Effector CD8-positive, alpha-beta T cell (primary cell): ENCODE measurements around the gene PRF1.
"Not testable (repeated sequence)": the region's sequence is repeated elsewhere in the genome, so short reads cannot be mapped to it uniquely, and the experiment has no call there.

Experiments
- DNase-seq: peaks from one replicate; lab custom pipeline; 2025; lab: John Stamatoyannopoulos, UW
- total RNA-seq, 4 experiments: gene quantifications; one replicate each; lab custom pipeline; 2026; lab: John Stamatoyannopoulos, UW

PRF1 gene
- total RNA-seq = 31.4 to 334 (median 251) reads per million in 4 experiments

DNA sequence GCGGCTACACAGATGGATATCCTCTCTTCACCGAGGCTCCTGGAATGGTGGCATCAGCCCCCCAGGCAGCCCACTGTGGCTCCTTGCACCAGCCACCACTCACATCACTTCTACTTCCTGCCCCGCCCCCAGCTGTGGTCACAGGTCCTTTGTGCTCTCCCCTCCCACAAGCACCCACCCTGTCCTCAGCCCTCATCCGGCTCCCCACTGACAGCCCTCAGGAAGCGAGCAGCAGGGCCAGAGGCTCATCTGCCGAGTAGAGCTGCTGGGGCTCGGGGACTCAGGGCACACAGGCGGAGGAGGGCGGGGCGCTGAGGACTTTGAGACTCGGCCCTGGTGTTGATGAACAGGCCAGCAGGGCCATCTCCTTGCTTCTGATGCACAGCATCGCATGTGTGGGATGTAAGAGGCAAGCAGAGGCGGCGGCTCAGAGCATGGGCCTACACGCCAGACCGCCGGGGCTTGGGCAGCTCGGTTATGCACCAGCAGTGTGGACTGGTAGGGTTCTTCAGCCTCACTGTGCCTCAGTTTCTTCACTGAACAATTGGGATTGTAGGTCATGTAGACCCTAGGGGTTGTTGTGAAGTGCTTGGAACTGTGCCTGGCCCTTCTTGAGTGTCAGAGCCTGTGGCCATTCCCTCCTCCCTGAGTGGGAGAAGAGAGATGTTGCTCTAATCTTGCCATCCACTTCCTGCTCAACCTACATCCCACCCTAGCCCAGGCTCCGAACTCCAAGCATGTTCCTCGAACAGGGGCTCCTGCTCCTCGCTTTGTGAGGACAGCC, at the start of gene PRF1:
Gene PRF1, minus strand, starts transcription at position 77 of the 784 bp plus-strand sequence. CDS start 1,839 bp downstream, outside the sequence.
- DNase-seq = peak; percentile 58

DNA sequence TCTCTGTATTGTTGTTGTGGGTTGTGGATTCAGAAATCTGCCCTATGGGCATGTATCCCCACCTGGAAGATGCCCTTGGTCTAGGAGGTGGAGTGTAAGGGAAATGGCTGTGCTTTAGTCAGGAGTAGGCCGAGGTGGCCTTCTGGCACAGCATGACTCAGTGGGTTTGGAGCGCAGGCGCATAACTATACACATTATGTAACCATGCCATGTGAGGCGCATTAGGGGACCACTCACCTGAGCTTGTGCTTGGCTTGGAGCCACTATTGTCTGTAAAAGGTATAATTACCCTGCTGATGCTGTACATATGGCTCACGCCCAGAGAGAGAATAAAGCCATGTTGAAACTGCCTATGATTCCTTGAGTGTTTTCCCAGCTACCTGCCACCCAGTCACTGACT, 49.1 kb upstream of the PRF1 start:
- DNase-seq = no peak

DNA sequence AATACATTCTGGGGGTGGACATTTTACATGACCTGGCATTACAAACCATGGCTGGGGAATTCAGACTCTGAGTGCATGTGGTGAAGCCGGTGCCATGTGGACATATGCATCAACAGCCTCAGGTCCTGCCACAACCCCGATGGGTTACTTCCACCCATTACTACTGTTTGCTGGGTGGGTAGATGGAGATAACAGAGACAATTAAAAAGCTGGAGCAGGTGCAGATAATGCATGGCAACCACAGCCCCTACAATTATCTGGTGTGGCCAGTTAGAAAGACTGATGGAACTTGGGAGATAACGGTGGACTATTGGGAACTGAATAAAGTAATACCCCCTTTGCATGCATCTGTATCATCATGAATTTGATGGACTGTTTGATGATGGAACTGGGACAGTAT, 48.2 kb upstream of the PRF1 start:
- DNase-seq = no peak

DNA sequence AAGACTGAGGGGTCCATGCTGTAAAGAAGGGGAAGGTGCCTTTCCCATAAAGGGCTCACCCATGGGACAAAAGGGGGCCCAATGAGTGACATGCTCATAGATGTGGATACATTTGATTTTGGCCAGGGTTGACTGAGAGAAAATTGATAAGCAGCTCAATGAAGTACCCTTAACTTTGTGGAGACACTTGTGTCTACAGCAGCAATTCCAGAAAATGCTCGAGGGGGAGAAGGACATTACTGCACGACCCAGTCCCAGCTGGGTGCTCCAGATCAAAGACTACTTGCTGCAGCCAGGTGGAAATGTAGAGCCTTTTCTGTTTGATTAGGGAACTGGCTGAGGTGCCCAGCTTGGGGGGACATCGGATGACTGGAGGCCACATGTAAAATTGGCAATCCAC, 47.6 kb upstream of the PRF1 start:
- no peak for DNase-seq

DNA sequence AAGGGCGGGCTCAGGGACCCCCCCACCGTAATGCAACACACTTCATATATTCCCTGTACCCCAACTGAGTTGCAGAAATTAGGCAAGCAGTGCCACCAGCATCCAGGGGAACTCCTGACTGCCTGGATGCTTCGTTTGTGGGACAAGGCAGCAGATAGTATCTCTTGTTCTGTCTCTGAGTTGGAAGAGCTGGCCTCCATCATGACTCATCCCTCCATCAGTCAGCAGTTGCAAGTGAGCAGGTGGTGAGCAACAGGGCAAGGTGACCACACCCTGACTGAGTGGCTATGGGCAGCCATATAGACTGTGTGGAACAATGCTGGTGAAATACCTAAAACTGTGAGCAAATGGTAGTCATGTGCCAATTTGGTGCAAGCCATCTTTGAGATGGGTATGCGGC, 47.0 kb upstream of the PRF1 start:
- DNase-seq = no peak

DNA sequence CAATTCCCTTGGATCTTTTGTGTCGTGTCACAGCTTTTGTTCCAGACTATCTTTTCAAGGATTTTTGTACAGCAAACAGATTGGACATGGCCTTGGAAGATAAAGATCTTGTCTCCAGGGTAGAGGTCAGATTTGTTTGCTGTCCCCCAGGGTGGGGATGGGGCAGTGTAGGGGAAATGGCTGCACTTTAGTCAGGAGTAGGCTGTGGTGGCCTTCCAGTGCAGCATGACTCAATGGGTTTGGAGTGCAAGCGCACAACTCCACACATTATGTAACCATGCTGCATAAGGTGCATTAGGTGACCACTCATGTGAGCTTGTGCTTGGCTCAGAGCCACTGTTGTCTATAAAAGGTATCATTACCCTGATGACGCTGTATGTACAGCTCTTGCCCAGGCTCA, 45.9 kb upstream of the PRF1 start:
- no peak for DNase-seq

DNA sequence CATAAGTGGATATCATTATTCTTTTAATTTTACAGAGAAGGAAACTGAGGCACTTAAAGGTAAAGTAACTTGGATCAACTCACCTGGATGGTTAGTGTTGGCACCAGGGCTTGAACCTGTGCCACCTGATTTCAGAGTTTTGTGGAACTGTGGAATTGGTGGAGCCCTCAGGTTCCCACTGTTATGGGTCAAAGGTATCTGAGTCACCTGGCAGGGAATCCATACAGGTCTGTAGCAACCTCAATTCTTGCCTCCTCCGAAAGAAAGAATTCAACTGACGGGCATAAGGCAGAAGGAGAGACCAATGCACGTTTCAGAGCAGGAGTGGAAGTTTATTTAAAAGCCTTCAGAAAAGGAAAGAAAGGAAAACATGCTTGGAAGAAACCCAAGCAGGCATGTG, 44.5 kb upstream of the PRF1 start:
- no peak for DNase-seq

DNA sequence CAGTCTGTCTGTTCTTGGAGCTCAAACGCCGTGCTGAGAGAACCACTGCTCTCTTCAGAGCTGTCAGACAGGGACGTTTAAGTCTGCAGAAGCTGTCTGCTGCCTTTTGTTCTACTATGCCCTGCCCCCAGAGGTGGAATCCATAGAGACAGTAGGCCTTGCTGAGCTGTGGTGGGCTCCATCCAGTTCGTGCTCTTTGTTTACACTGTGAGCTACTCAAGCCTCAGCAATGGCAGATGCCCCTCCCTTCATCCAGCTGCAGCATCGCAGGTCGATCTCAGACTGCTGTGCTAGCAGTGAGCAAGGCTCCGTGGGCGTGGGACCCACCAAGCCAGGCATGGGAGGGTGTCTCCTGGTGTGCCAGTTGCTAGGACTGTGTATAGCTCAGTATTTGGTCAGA, 42.4 kb upstream of the PRF1 start:
- not testable (repeated sequence) for DNase-seq

DNA sequence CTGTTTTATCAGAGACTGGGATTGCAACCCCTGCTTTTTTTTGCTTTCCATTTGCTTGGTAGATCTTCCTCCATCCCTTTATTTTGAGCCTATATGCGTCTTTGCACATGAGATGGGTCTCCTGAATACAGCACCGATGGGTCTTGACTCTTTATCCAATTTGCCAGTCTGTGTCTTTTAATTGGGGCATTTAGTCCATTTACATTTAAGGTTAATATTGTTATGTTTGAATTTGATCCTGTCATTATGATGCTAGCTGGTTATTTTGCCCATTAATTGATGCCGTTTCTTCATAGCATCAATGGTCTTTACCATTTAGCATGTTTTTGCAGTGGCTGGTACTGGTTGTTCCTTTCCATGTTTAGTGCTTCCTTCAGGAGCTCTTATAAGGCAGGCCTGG, 40.7 kb upstream of the PRF1 start:
- not testable (repeated sequence) for DNase-seq

DNA sequence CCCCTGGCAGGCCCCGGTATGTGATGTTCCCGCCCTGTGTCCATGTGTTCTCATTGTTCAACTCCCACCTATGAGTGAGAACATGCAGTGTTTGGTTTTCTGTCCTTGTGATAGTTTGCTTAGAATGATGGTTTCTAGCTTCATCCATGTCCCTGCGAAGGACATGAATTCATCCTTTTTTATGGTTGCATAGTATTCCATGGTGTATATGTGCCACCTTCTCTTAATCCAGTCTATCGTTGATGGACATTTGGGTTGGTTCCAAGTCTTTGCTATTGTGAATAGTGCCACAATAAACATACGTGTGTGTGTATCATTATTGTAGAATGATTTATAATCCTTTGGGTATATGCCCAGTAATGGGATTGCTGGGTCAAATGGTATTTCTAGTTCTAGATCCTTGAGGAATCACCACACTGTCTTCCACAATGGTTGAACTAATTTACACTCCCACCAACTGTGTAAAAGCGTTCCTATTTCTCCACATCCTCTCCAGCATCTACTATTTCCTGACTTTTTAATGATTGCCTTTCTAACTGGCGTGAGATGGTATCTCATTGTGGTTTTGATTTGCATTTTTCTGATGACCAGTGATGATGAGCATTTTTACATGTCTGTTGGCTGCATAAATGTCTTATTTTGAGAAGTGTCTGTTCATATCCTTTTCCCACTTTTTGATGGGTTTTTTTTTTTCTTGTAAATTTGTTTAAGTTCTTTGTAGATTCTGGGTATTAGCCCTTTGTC, 37.3 kb upstream of the PRF1 start:
- DNase-seq = not testable (repeated sequence)

DNA sequence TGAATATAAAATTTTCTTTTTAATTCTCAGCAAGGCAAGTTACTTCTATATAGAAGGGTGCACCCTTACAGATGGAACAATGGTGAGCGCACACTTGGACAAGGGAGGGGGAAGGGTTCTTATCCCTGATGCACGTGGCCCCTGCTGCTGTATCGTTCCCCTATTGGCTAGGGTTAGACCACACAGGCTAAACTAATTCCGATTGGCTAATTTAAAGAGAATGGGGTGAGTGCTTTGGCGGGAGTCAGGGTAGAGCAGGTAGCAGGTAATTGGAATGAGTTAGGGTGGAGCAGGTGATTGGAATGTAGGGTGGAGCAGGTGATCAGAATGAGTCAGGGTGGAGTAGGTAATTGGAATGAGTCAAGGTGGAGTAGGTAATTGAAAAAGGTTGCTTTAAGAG, 32.0 kb upstream of the PRF1 start:
- DNase-seq = not testable (repeated sequence)

DNA sequence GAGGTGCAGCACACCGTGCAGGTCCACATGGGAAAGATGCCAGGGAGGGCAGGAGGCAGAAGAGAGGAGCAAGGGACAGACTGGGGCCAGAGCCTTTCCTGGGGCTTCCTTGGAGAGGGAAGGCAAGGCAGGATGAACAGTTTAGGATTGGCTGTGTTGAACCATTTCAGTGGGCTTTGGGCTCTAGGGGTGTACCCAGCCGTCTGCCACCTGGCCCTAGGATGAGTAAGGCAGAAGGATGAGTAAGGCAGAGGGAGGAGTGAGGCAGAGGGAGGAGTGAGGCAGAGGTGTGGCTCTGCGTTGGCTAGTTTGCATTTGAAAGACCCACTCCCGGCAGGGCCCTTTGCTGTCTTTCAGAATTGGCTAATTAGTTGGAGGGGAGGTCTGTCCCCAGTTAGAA, 31.5 kb upstream of the PRF1 start:
- no peak for DNase-seq

DNA sequence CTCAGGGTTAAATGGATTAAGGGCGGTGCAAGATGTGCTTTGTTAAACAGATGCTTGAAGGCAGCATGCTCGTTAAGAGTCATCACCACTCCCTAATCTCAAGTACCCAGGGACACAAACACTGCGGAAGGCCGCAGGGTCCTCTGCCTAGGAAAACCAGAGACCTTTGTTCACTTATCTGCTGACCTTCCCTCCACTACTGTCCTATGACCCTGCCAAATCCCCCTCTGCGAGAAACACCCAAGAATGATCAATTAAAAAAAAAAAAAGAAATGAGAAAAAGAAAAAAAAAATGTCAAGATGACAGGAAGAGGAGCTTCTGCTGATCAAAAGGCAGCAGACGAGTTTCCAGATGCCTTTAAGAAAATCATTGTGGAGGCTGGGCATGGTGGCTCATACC, 29.2 kb upstream of the PRF1 start:
- not testable (repeated sequence) for DNase-seq

DNA sequence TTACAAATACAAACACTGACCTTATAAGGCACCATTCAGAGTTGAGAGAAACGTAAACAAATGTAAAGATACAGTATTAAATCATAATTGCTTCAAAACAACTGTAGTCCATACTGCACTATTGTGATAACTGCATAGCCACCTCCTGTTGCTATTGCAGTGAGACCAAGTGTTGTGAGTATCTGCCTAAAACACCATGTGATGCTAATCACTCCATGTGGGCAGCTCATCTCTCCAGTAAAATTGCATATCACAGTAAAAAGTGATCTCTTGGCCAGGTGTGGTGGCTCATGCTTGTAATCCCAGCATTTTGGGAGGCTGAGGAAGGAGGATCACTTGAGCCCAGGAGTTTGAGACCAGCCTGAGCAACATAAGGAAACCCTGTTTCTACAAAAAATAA, 26.8 kb upstream of the PRF1 start:
- no peak for DNase-seq

DNA sequence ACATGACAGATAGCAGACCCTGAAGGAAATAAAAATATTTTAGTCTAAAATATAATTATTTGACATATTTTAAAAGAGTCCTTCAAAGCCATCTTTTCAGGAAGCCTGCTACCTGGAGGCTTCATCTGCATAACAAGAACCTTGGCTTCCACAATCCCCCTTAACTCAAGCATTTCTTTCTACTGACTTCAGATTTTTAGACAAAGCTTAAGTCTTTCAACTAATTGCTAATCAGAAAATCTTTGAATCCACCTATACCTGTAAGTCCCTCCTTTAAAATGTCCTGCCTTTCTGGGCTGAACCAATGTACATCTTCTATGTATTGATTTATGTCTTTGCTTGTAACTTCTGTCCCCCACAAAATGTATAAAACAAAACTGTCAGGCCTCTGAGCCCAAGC, 23.5 kb upstream of the PRF1 start:
- no peak for DNase-seq

DNA sequence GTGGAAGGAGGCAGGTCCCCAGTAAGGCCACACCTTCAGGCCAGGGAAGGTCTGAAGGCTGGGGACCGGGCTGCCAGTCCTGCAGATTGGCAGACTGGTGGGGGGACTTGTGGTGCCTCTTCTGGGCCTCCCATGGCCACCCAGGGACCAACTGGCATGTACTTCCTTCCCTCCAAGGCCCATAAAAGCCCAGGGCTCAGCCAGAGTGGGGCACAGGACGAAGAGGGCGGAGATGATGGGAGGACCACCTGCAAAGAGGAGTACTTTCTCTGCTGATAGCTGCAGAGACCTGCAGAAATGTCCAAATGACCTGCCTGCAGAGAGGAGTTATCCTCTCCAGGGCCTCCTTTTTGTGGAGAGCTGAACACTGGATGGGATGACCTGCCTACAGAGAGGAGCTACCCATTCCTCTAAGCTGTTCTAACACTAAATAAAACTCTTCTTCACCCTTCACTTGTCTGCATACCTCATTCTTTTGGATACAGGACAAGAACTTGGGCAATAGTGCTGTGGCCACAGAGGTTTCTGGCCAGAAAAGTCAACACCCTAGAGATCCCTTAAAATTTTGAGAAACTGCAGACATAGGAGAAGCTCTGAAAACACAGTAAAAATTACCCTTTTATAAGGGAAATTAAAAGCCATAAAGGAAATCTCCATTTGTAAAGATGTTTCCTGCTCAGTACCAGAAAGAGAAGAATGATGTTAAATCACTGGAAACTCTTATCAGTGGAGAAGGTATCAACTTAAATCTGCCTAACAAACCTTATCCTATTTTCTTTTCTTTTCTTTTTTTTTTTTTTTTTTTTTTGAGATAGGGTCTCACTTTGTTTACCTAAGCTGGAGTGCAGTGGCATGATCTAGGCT, 20.7 kb upstream of the PRF1 start:
- DNase-seq = no peak

DNA sequence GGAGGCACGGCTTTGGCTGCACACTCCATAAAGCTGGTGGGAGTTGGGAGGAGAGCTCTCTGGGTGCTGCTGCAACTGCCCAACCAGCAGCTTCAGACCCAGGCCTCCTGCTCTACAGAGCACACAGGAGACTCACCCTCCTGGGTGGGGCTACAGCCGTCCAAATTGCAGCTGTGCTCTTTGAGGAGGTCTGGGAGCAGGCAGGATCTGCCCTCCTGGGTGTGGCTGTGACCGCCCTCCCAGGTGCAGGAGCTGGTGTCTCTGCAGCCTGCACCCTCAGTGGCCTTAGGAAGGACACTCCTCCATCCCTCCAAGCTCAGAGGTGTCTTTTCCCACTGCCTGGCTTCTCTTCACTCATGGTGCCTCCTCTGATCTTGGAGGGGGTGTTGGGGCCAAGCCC, 20.0 kb upstream of the PRF1 start:
- DNase-seq = no peak

DNA sequence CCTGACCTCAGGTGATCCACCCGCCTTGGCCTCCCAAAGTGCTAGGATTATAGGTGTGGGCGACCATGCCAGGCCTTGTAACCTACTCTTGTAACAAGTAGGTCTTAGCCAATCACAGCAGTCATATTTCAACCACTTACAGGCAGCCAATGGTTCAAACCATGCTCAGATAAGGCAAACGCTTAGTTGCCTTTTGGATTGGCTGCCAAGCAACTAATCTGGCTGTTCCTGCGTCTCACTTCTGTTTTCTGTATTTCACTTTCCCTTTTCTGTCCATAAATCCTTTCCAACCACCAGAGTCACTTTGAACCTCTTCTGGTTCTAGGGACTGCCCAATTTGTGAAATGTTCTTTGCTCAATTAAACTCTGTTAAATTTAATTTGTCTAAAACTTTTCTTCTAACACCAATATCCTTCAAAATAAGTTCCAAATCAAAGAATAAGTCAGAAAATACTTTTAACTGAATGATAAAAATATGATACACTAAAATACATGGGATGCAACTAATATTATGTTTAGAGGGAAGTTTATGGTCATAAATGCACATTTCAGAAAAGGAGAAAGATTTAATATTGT, 19.1 kb upstream of the PRF1 start:
- DNase-seq = no peak

DNA sequence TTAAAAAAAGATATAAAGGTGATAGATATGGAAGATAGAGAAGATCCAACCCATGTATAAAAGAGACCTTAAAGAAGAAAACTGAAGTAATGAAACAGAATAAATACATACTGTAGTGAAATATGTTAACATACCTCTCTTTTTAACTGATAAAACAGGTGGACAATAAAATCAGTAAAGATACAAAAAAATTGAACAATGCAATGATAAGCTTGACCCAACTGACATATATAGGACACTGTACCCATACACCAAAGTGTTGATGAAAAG, 17.4 kb upstream of the PRF1 start:
- no peak for DNase-seq

DNA sequence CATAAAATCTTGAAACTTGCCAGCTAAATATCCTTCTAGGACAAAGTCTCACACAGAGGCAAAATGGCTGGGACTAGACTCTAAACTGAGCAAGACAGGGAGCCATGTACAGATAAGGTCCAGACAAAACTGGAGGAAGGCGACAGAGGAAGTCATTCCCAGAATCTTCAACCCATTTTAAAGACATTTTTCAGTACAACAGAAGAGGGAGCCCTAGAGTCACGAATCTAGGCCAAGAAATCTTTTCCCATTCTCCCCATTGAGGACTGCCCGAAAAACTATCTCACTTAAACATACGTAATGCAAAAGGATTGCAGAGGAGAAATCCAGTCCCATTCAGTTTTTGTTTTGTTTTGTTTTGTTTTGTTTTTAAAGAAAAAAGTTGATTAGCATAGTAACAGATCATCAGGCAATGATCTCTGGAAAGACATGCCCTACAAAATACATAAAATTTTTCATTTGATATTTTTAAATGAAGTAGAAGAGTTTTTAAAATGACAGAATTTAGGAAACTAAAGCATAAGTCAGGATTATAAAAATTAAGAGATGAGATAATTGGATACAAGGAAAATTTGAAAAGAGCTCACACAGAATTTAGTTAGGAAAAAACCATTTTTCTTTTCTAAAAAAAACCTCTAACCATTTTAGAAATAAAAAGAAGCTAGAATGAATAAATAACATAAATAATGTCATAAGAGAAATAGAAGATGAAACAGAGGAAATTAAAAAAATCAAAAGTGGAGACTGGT, 16.9 kb upstream of the PRF1 start:
- no peak for DNase-seq

DNA sequence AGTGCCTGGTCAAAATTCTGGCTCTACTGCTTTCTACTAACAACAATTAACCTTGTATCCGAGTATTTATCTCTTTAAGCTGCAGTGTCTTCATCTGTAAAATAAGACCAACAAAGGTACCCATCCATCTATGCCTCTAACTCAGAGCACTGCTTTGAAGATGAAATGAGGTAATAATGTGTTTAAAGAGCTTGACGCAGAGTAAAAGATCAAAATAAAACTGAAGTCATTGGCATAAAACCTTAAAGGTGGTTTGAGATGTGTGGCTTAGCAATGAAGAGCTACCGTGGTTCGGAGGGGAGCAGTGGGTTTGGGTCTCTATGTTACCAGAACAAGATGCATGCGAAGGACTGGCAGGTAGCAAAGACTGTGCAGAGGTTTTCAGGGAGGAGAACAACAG, 16.1 kb upstream of the PRF1 start:
- DNase-seq = no peak
